HG03521 (cell line): Measurements from ENCODE around the gene RFX7.

Experiments used
- ATAC-seq: cut with Tn5 transposase; IDR thresholded peaks from one replicate; pipeline ENCODE4 v1.9.1; 2021; ENCODE audit warnings: mild to moderate bottlenecking, moderate library complexity; ENCODE audit not compliant: unreplicated experiment

RFX7 gene

GRCh38 chr15:56052395-56053045, 191.2 kb downstream of the RFX7 start:
- no peak for ATAC-seq

GRCh38 chr15:56051676-56052075, 192.0 kb downstream of the RFX7 start:
- no peak for ATAC-seq

- no peak for ATAC-seq
Measured at GRCh38 chr15:56049577-56049976, 194.1 kb downstream of the RFX7 start.

GRCh38 chr15:56047354-56047753, 196.3 kb downstream of the RFX7 start:
- ATAC-seq: no peak

- ATAC-seq: no peak
Measured at GRCh38 chr15:56045068-56045748, 198.5 kb downstream of the RFX7 start.

- ATAC-seq: no peak
Measured at GRCh38 chr15:56042982-56043980, 200.4 kb downstream of the RFX7 start.

GRCh38 chr15:56042498-56042897, 201.2 kb downstream of the RFX7 start:
- ATAC-seq: no peak

- ATAC-seq: no peak
Measured at GRCh38 chr15:56042031-56042430, 201.6 kb downstream of the RFX7 start.

GRCh38 chr15:56040081-56041035, 203.3 kb downstream of the RFX7 start:
- no peak for ATAC-seq

GRCh38 chr15:56038707-56039106, 205.0 kb downstream of the RFX7 start:
- no peak for ATAC-seq

- no peak for ATAC-seq
Measured at GRCh38 chr15:56038015-56038414, 205.7 kb downstream of the RFX7 start.
